Left lung (tissue), 10 donors: ENCODE results near the gene PRSS27. TPM values are rescaled to one million over a fixed set of nuclear protein-coding genes. Genes with fewer than 3 reads are reported as not detected.
"Not testable (repeated sequence)": the region's sequence is repeated elsewhere in the genome, so short reads cannot be mapped to it uniquely, and the experiment has no call there.

Experiments
- ATAC-seq: fragments of 200-7000 bp; cut with Tn5 transposase; one replicate; pipeline ENCODE4 v1.9.1; 2020; ENCODE audit warnings: moderate library complexity
- DNase-seq, 4 donors: peaks; one replicate each; pipeline ENCODE4 v3.0.0-alpha.2; 2013 to 2020
- H3K27ac ChIP-seq, 2 donors: fragments of 200-600 bp; sonication (generic) in 1 of 2; one replicate each; pipeline versions ENCODE4 v1.5.0 to v1.8.0; 2020 to 2021
- H3K27me3 ChIP-seq, 2 donors: fragments of 200-600 bp; sonication (generic) in 1 of 2; one replicate each; pipeline versions ENCODE4 v1.5.0 to v1.8.0; 2020 to 2021
- H3K36me3 ChIP-seq, 2 donors: fragments of 200-600 bp; sonication (generic) in 1 of 2; one replicate each; pipeline versions ENCODE4 v1.5.0 to v1.8.0; 2020 to 2021
- H3K4me1 ChIP-seq, 2 donors: fragments of 200-600 bp; one replicate each; pipeline ENCODE4 v1.8.0; 2021
- H3K4me3 ChIP-seq, 2 donors: fragments of 200-600 bp; sonication (generic) in 1 of 2; one replicate each; pipeline versions ENCODE4 v1.5.0 to v1.8.0; 2020 to 2021; ENCODE audit warnings: mild to moderate bottlenecking in 1 of 2
- H3K9me3 ChIP-seq, 2 donors: fragments of 200-600 bp; sonication (generic) in 1 of 2; one replicate each; pipeline versions ENCODE4 v1.5.0 to v1.8.0; 2020 to 2021
- CTCF ChIP-seq, 2 donors: fragments of 200-600 bp; sonication (generic) in 1 of 2; IDR thresholded peaks; one replicate each; pipeline versions ENCODE4 v1.5.0 to v1.8.0; 2021; ENCODE audit warnings: antibody characterized with exemption in 2 of 2
- intact Hi-C, 2 donors: fragments of 100-400 bp; cut with DNase I; formaldehyde crosslinking; loops; one replicate each; pipeline versions ENCODE4 v1.11.2 to v1.14.2; 2022
- polyA plus RNA-seq, 6 donors: library from polyadenylated mRNA; unstranded; fragments of 120-200 nt; gene quantifications; one replicate each; pipeline ENCODE4 v1.2.1, GENCODE V29; 2013; ENCODE audit not compliant: insufficient read length in 6 of 6
- total RNA-seq, 2 donors: library from RNA; stranded (reverse); fragmentation: NEBNext Ultra II Directional; extraction: Animal tissue kit (Norgen Biotek cat#: 25700); gene quantifications; one replicate each; pipeline ENCODE4 v1.2.1, GENCODE V29; 2021
- donor health status: DM: no; HTN: yes; CAD: no.
- donor health status: DM: no; HTN: no; CAD: no.

Gene PRSS27
- total and polyA plus RNA-seq, 8 donors = 0.45 to 3.3 (median 2.1) TPM

- intact Hi-C loops = no loop called here
- H3K4me1 ChIP-seq = peaks cover 8 to 37% of the 10 kb centered on the region in 2 donors
- no peaks in the 10 kb centered on the region for H3K36me3 ChIP-seq
- no peak overlapping the region for H3K4me3 ChIP-seq
- H3K27ac ChIP-seq = no peak overlapping the region
- ATAC-seq (no peak), DNase-seq (peak in 1 of 4 donors; percentile 24)
- no peaks in the 10 kb centered on the region for H3K27me3 ChIP-seq
- no peak for TF ChIP-seq CTCF (IDR thresholded peaks at IDR 0.05)
- no peaks in the 10 kb centered on the region for H3K9me3 ChIP-seq
Measured at GRCh38 chr16:2675714-2676113, 44.3 kb downstream of the PRSS27 start.

- peak overlapping the region in 1 of 2 donors; percentile 94 for H3K27ac ChIP-seq
Measured at GRCh38 chr16:2675021-2675420, 45.0 kb downstream of the PRSS27 start.

GRCh38 chr16:2673066-2673999, 46.7 kb downstream of the PRSS27 start:
- peak; percentile 98 for ATAC-seq
- intact Hi-C loops = no loop called here
- peak overlapping the region; percentile 53 to 94 for H3K27ac ChIP-seq
- H3K36me3 ChIP-seq = peaks cover 0 to 12% of the 10 kb centered on the region in 2 donors
- H3K9me3 ChIP-seq = no peaks in the 10 kb centered on the region
- peak; percentile 88 to 99 (median 95) for DNase-seq
- no peaks in the 10 kb centered on the region for H3K27me3 ChIP-seq
- peak overlapping the region; percentile 42 to 62 for H3K4me3 ChIP-seq
- peaks cover 8 to 43% of the 10 kb centered on the region in 2 donors for H3K4me1 ChIP-seq
- no peak for TF ChIP-seq CTCF (IDR thresholded peaks at IDR 0.05)

More at GRCh38 chr16:2675021-2675420, 45.0 kb downstream of the PRSS27 start:
- ATAC-seq = no peak
- Histone ChIP-seq H3K4me3 (no peak overlapping the region), H3K9me3 (no peaks in the 10 kb centered on the region), H3K27me3 (no peaks in the 10 kb centered on the region), H3K4me1 (peaks cover 8 to 39% of the 10 kb centered on the region in 2 donors), H3K36me3 (no peaks in the 10 kb centered on the region)
- TF ChIP-seq CTCF (IDR thresholded peaks at IDR 0.05) = no peak
- DNase-seq = no peak
- intact Hi-C loops = no loop called here

DNA sequence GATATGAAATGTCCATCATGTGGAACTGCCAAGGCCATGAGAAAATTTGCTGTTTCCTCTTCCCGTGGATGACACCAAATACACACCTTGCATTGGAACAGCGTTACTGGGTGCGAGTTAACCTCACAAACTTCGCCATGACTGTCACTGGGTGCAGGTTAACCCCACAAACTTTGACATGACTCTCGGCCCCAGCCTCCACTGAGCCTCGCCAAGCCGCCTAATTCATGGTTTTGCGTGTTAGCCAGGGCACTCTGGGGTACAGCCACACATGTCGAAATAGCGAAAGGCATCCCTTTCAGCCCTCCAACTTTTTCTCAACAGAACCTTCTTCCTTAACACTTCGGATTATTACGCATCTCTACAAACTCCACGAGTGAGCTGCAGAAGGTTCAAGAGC, 48.3 kb downstream of the PRSS27 start:
- Histone ChIP-seq H3K4me3 (peak overlapping the region in 1 of 2 donors; percentile 62), H3K27me3 (no peaks in the 10 kb centered on the region), H3K4me1 (peaks cover 8 to 43% of the 10 kb centered on the region in 2 donors), H3K27ac (no peak overlapping the region), H3K9me3 (no peaks in the 10 kb centered on the region), H3K36me3 (peaks cover 0 to 28% of the 10 kb centered on the region in 2 donors)
- no peak for TF ChIP-seq CTCF (IDR thresholded peaks at IDR 0.05)
- intact Hi-C loops = no loop called here
- ATAC-seq (no peak), DNase-seq (no peak)

DNA sequence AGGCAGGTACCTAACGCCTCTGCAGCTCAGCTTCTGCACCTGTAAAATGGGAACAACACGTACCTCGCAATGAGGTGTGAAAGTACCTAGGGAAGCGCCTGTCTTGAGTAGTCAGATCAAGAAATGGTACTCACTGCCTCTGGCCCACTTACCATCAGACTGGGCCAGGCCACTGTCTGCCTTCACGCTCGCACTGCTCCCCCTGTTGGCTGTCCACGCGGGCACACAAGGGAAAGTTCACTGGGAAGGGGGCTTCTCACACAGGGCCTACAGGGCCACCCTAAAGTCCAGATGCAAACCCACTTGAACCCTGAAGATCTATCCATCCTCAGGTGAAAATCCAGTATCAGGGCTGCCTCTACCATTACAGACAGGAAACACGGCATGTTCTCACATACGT, 48.8 kb downstream of the PRSS27 start:
- H3K27ac ChIP-seq, intact Hi-C loops, DNase-seq, H3K4me3 ChIP-seq, ATAC-seq, H3K9me3 ChIP-seq, H3K27me3 ChIP-seq: not testable (repeated sequence)
- Histone ChIP-seq H3K36me3 (peaks cover 0 to 34% of the 10 kb centered on the region in 2 donors), H3K4me1 (peaks cover 8 to 43% of the 10 kb centered on the region in 2 donors)
- TF ChIP-seq CTCF (IDR thresholded peaks at IDR 0.05) = peak in 1 of 2 donors; percentile 7
